ENCODE data around the gene SNAP47.
A peak's percentile ranks its signal among the peaks of the same experiment; 100 is the strongest.

Gene SNAP47

DNA sequence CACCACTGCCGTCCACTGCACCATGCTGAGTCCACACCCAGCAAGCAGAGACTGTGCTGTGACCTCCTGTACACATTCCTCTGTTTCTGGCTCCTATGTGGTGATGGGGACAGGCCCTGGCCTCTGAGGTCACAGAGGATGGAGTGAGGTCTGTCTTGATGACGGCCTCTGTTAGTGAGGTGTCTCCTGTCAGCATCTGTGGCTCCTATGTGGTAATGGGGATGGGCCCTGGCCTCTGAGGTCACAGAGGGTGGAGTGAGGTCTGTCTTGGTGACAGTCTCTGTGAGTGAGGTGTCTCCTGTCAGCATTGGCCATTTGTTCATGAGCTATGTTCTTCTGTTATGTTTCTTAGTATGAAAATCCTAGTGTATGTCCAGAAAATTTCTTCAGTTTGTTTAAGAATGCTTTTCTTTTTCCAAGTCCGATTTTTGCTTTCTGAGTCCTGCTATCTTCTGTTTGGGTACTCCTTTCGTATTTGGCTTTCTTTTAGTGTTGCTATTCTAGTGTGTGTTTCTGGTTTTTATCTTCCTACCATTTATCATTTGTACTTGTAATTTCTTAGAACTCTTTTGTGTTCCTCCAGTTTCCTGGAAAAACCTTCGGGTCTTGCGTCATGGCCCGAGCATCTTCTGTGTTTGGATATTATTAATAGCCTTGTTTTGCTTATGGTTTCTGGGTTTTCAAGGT lies 13.4 kb downstream of the SNAP47 start:
- Histone ChIP-seq H3K9me3 (ENCODE audit: insufficient read depth, low read depth, low read length) (no peaks in the 10 kb centered on the region), H2BK5ac (ENCODE audit: low read depth, low read length, poor library complexity) (no peak overlapping the region), H2AFZ (ENCODE audit: insufficient read depth, low read length, poor library complexity) (no peak overlapping the region), H3K4ac (ENCODE audit: low read depth, low read length) (no peak overlapping the region), H3K4me2 (ENCODE audit: low read length) (no peak overlapping the region), H3K14ac (ENCODE audit: low read length) (no peak overlapping the region), H4K12ac (ENCODE audit: low read depth, low read length) (no peak overlapping the region), H4K91ac (ENCODE audit: low read depth, low read length) (no peak overlapping the region), H3K79me2 (ENCODE audit: control insufficient read depth, insufficient read depth, low read length, poor library complexity) (no peaks in the 10 kb centered on the region), H3K4me3 (ENCODE audit: low read depth, low read length) (no peak overlapping the region), H3K27ac (ENCODE audit: low read depth, low read length) (no peak overlapping the region), H3K9ac (ENCODE audit: low read length) (no peak overlapping the region), H3K79me1 (ENCODE audit: low read length) (no peaks in the 10 kb centered on the region), H2BK12ac (ENCODE audit: low read length) (no peak overlapping the region), H3K36me3 (ENCODE audit: control insufficient read depth in 1 of 2, insufficient read depth in 2 of 2, low read length in 2 of 2) (peaks cover 29 to 40% of the 10 kb centered on the region in 2 experiments), H3K18ac (ENCODE audit: low read length) (no peak overlapping the region), H3K27me3 (ENCODE audit: insufficient read depth, low read length) (no peaks in the 10 kb centered on the region), H3K4me1 (ENCODE audit: control insufficient read depth in 1 of 2, insufficient read depth in 2 of 2, low read length in 2 of 2) (no peaks in the 10 kb centered on the region), H2BK120ac (ENCODE audit: insufficient read depth, low read length, poor library complexity) (no peak overlapping the region), H3K23ac (ENCODE audit: low read length) (peak overlapping the region; percentile 55), H4K8ac (ENCODE audit: low read depth, low read length) (no peak overlapping the region), H2AK5ac (ENCODE audit: low read length) (no peak overlapping the region)
- DNase-seq, result no peak
- no CpG with 5 or more reads among the region's 7 CpGs for WGBS (ENCODE audit: extremely low coverage, insufficient coverage, insufficient read length)

GRCh38 chr1:227749225-227749624 lies 14.0 kb downstream of the SNAP47 start:
- Histone ChIP-seq H4K91ac (ENCODE audit: low read depth, low read length) (no peak overlapping the region), H3K4ac (ENCODE audit: low read depth, low read length) (no peak overlapping the region), H3K14ac (ENCODE audit: low read length) (no peak overlapping the region), H4K8ac (ENCODE audit: low read depth, low read length) (no peak overlapping the region), H2BK120ac (ENCODE audit: insufficient read depth, low read length, poor library complexity) (no peak overlapping the region), H3K9me3 (ENCODE audit: insufficient read depth, low read depth, low read length) (no peaks in the 10 kb centered on the region), H3K27ac (ENCODE audit: low read depth, low read length) (no peak overlapping the region), H2BK12ac (ENCODE audit: low read length) (no peak overlapping the region), H3K27me3 (ENCODE audit: insufficient read depth, low read length) (no peaks in the 10 kb centered on the region), H3K23ac (ENCODE audit: low read length) (no peak overlapping the region), H3K36me3 (ENCODE audit: control insufficient read depth in 1 of 2, insufficient read depth in 2 of 2, low read length in 2 of 2) (peaks cover 32 to 43% of the 10 kb centered on the region in 2 experiments), H3K79me1 (ENCODE audit: low read length) (no peaks in the 10 kb centered on the region), H2BK5ac (ENCODE audit: low read depth, low read length, poor library complexity) (no peak overlapping the region), H3K4me3 (ENCODE audit: low read depth, low read length) (peak overlapping the region; percentile 50), H3K79me2 (ENCODE audit: control insufficient read depth, insufficient read depth, low read length, poor library complexity) (no peaks in the 10 kb centered on the region), H4K12ac (ENCODE audit: low read depth, low read length) (no peak overlapping the region), H2AK5ac (ENCODE audit: low read length) (no peak overlapping the region), H3K4me2 (ENCODE audit: low read length) (no peak overlapping the region), H3K4me1 (ENCODE audit: control insufficient read depth in 1 of 2, insufficient read depth in 2 of 2, low read length in 2 of 2) (no peaks in the 10 kb centered on the region), H3K18ac (ENCODE audit: low read length) (no peak overlapping the region), H3K9ac (ENCODE audit: low read length) (no peak overlapping the region), H2AFZ (ENCODE audit: insufficient read depth, low read length, poor library complexity) (no peak overlapping the region)
- DNase-seq, result no peak
- WGBS (ENCODE audit: extremely low coverage, insufficient coverage, insufficient read length), result no CpG with 5 or more reads among the region's 7 CpGs

- no peak overlapping the region for H3K27ac ChIP-seq (ENCODE audit: low read depth, low read length)
- H4K8ac ChIP-seq (ENCODE audit: low read depth, low read length), result no peak overlapping the region
- no peaks in the 10 kb centered on the region for H3K79me1 ChIP-seq (ENCODE audit: low read length)
- no peak overlapping the region for H4K12ac ChIP-seq (ENCODE audit: low read depth, low read length)
- H3K79me2 ChIP-seq (ENCODE audit: control insufficient read depth, insufficient read depth, low read length, poor library complexity), result no peaks in the 10 kb centered on the region
- no peak for DNase-seq
- no peaks in the 10 kb centered on the region for H3K4me1 ChIP-seq (ENCODE audit: control insufficient read depth in 1 of 2, insufficient read depth in 2 of 2, low read length in 2 of 2)
- H3K27me3 ChIP-seq (ENCODE audit: insufficient read depth, low read length), result no peaks in the 10 kb centered on the region
- H3K9me3 ChIP-seq (ENCODE audit: insufficient read depth, low read depth, low read length), result no peaks in the 10 kb centered on the region
- H3K4me3 ChIP-seq (ENCODE audit: low read depth, low read length), result no peak overlapping the region
- no peak overlapping the region for H3K4ac ChIP-seq (ENCODE audit: low read depth, low read length)
- no peak overlapping the region for H3K9ac ChIP-seq (ENCODE audit: low read length)
- no peak overlapping the region for H2BK120ac ChIP-seq (ENCODE audit: insufficient read depth, low read length, poor library complexity)
- H2AFZ ChIP-seq (ENCODE audit: insufficient read depth, low read length, poor library complexity), result no peak overlapping the region
- no CpG with 5 or more reads among the region's 19 CpGs for WGBS (ENCODE audit: extremely low coverage, insufficient coverage, insufficient read length)
- H2AK5ac ChIP-seq (ENCODE audit: low read length), result no peak overlapping the region
- no peak overlapping the region for H3K4me2 ChIP-seq (ENCODE audit: low read length)
- H4K91ac ChIP-seq (ENCODE audit: low read depth, low read length), result no peak overlapping the region
- no peak overlapping the region for H3K18ac ChIP-seq (ENCODE audit: low read length)
- no peak overlapping the region for H3K14ac ChIP-seq (ENCODE audit: low read length)
- H2BK12ac ChIP-seq (ENCODE audit: low read length), result no peak overlapping the region
- H2BK5ac ChIP-seq (ENCODE audit: low read depth, low read length, poor library complexity), result no peak overlapping the region
- peaks cover 34 to 43% of the 10 kb centered on the region in 2 experiments for H3K36me3 ChIP-seq (ENCODE audit: control insufficient read depth in 1 of 2, insufficient read depth in 2 of 2, low read length in 2 of 2)
- peak overlapping the region; percentile 18 for H3K23ac ChIP-seq (ENCODE audit: low read length)
Observed at GRCh38 chr1:227749916-227750710, 14.9 kb downstream of the SNAP47 start.

- peaks cover 21 to 31% of the 10 kb centered on the region in 2 experiments for H3K36me3 ChIP-seq (ENCODE audit: control insufficient read depth in 1 of 2, insufficient read depth in 2 of 2, low read length in 2 of 2)
- no peak overlapping the region for H2BK120ac ChIP-seq (ENCODE audit: insufficient read depth, low read length, poor library complexity)
- H3K9ac ChIP-seq (ENCODE audit: low read length), result no peak overlapping the region
- H3K4me3 ChIP-seq (ENCODE audit: low read depth, low read length), result no peak overlapping the region
- DNase-seq, result no peak
- H2BK12ac ChIP-seq (ENCODE audit: low read length), result no peak overlapping the region
- no peak overlapping the region for H3K4me2 ChIP-seq (ENCODE audit: low read length)
- WGBS (ENCODE audit: extremely low coverage, insufficient coverage, insufficient read length), result no CpG with 5 or more reads among the region's 7 CpGs
- no peak overlapping the region for H4K8ac ChIP-seq (ENCODE audit: low read depth, low read length)
- H2AFZ ChIP-seq (ENCODE audit: insufficient read depth, low read length, poor library complexity), result no peak overlapping the region
- H3K27me3 ChIP-seq (ENCODE audit: insufficient read depth, low read length), result no peaks in the 10 kb centered on the region
- H4K91ac ChIP-seq (ENCODE audit: low read depth, low read length), result no peak overlapping the region
- H4K12ac ChIP-seq (ENCODE audit: low read depth, low read length), result no peak overlapping the region
- no peak overlapping the region for H3K4ac ChIP-seq (ENCODE audit: low read depth, low read length)
- H3K23ac ChIP-seq (ENCODE audit: low read length), result no peak overlapping the region
- no peak overlapping the region for H2AK5ac ChIP-seq (ENCODE audit: low read length)
- peaks cover 2% of the 10 kb centered on the region for H3K9me3 ChIP-seq (ENCODE audit: insufficient read depth, low read depth, low read length)
- peaks cover 13 to 14% of the 10 kb centered on the region in 2 experiments for H3K4me1 ChIP-seq (ENCODE audit: control insufficient read depth in 1 of 2, insufficient read depth in 2 of 2, low read length in 2 of 2)
- H3K14ac ChIP-seq (ENCODE audit: low read length), result no peak overlapping the region
- no peak overlapping the region for H3K18ac ChIP-seq (ENCODE audit: low read length)
- H2BK5ac ChIP-seq (ENCODE audit: low read depth, low read length, poor library complexity), result no peak overlapping the region
- H3K27ac ChIP-seq (ENCODE audit: low read depth, low read length), result no peak overlapping the region
- H3K79me2 ChIP-seq (ENCODE audit: control insufficient read depth, insufficient read depth, low read length, poor library complexity), result no peaks in the 10 kb centered on the region
- H3K79me1 ChIP-seq (ENCODE audit: low read length), result peaks cover 2% of the 10 kb centered on the region
Observed at GRCh38 chr1:227753999-227754711, 18.9 kb downstream of the SNAP47 start.
